Measurements from ENCODE around the gene MLST8. TPM values are rescaled to one million over a fixed set of nuclear protein-coding genes. Genes with fewer than 3 reads are reported as not detected.
"Not testable (repeated sequence)": the region's sequence is repeated elsewhere in the genome, so short reads cannot be mapped to it uniquely, and the experiment has no call there.

MLST8 gene
- total RNA-seq, 3 donors from 2014 or later = 73.6 to 88.0 (median 84.8) TPM

DNA sequence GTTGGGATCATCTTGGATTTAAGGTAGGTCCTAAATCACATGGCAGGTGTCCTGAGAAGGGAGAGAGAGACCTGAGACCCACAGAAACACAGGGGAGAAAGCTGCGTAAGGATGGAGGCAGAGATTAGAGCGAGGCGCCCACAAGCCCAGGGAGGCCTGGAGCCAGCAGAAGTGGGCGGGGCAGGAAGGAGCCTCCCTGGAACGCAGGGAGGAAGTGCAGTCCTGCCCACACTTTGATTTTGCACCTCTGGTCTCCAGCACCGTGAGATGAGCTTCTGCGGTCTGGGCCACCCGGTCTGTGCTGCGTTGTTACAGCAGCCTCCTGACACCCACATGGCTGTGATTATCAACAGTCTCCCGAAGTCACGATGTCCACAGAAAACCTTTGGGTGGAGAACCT lies 37.3 kb downstream of the MLST8 start:
- Mint-ChIP-seq H3K27me3 (ENCODE audit: low read depth) (no peaks in the 10 kb centered on the region), H3K9me3 (no peaks in the 10 kb centered on the region), H3K4me1 (ENCODE audit: low read depth) (no peaks in the 10 kb centered on the region), H3K36me3 (ENCODE audit: insufficient read depth) (peaks cover 5% of the 10 kb centered on the region), H3K4me3 (no peak overlapping the region)
- no peak for DNase-seq
- ATAC-seq = no peak

DNA sequence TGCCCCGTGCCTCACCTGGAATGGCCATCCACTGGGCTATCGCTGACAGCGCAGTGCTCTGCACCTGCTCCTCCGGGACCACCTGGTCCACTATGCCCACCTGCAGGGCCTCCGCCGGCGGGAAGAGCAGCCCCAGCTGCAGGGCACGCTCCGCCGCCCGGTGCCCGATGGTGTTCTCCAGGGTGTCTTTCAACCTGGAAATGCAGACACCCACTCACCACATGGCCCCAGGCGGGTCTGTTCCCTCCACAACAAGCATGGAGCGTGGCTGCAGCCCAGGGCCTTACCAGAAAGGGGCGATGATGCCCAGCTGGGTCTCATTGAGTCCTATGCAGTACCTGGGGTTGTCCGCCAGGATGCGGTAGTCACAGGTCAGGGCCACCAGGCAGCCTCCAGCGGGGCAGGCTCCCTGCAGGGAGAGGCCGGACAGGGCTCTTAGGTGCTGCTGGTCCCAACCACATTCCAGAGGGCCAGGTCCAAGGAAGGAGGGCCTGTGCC lies 37.8 kb downstream of the MLST8 start:
- Mint-ChIP-seq H3K36me3 (ENCODE audit: insufficient read depth) (peaks cover 5% of the 10 kb centered on the region), H3K9me3 (no peaks in the 10 kb centered on the region), H3K4me3 (no peak overlapping the region), H3K4me1 (ENCODE audit: low read depth) (no peaks in the 10 kb centered on the region), H3K27me3 (ENCODE audit: low read depth) (no peaks in the 10 kb centered on the region)
- ATAC-seq = no peak
- DNase-seq = no peak

DNA sequence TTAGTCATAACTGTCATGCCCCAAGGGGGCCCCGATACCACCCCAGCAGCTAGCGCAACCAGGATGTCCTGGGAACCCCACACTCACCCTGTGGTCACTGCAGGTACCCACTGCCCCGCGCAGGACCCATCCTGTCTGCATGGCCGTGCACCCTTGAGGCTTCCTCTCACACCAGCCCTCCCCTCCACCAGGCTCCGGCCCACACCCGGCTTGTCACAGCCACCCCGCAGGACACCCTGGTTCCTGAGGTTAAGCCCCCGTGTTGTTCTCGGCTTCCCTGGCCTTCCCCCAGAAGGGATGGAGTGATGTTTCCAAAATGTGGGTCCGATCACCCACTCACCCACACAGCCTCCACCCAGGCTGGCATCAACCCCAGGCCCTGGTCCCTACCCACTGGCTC lies 38.5 kb downstream of the MLST8 start:
- Mint-ChIP-seq H3K4me3 (no peak overlapping the region), H3K27me3 (ENCODE audit: low read depth) (no peaks in the 10 kb centered on the region), H3K36me3 (ENCODE audit: insufficient read depth) (peaks cover 5% of the 10 kb centered on the region), H3K4me1 (ENCODE audit: low read depth) (no peaks in the 10 kb centered on the region), H3K9me3 (no peaks in the 10 kb centered on the region)
- ATAC-seq (peak in 1 of 2 donors; percentile 25), DNase-seq (no peak)

DNA sequence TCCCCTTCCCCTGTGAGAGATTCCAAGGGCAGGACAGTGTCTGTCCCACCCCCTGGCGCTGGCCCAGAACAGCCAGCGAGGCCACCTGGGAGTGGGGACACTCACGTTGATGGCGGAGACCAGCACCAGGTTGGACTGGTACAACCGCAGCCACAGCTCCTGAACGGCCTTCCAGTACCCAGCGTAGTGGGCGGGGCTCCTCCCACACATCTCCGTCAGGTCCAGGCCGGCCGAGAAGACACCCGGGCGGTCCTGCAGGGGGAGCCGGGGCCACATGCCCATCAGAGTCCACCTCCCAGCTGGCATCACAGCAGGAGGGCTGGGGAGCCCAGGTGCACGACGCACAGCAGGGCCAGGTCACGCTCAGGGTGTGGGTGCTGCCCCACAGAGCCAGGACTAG lies 39.0 kb downstream of the MLST8 start:
- Mint-ChIP-seq H3K27me3 (ENCODE audit: low read depth) (no peaks in the 10 kb centered on the region), H3K9me3 (no peaks in the 10 kb centered on the region), H3K4me1 (ENCODE audit: low read depth) (no peaks in the 10 kb centered on the region), H3K4me3 (no peak overlapping the region), H3K36me3 (ENCODE audit: insufficient read depth) (peaks cover 5% of the 10 kb centered on the region)
- DNase-seq (no peak), ATAC-seq (no peak)

DNA sequence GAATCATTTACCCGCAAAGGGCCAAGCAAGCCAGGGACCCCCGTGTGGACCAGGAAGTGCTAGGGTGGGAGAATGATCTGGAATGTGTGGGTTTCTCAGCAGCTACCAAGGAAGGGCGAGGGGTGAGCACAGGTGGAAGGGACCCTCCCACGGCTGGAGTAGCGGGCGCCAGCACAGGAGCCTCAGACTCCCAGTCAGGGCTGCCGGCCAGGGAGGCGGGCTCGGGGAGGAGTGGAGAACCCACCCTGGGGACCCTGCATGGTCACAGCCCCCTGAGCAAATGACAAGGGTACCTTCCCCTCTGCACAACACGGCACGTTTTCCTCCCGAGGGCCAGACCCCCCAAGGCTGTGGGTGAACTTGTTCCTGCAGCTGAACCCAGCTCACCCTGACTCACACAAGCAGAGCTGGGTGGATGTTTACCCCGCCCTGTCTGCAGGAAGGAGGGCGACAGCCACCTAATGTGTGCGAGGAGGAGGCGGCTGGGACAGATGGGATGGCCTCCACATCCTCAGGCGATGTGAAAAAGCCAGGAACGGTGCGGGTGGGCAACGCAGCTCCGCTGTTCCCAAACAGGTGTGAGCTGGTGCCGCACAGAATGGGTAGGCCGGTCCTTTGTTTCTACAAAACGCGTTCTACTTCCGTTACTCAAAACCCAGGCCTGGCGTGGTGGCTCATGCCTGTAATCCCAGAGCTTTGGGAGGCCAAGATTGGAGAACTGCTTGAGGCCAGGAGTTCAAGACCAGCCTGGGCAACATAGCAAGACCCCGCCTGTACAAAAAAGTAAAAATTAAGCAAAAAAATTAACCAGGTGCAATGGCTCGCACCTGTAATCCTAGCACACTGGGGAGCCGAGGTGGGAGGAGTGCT lies 39.9 kb downstream of the MLST8 start:
- Mint-ChIP-seq H3K27me3 (ENCODE audit: low read depth) (no peaks in the 10 kb centered on the region), H3K4me3 (no peak overlapping the region), H3K4me1 (ENCODE audit: low read depth) (no peaks in the 10 kb centered on the region), H3K36me3 (ENCODE audit: insufficient read depth) (peaks cover 5% of the 10 kb centered on the region), H3K9me3 (no peaks in the 10 kb centered on the region)
- DNase-seq (no peak), ATAC-seq (no peak)

DNA sequence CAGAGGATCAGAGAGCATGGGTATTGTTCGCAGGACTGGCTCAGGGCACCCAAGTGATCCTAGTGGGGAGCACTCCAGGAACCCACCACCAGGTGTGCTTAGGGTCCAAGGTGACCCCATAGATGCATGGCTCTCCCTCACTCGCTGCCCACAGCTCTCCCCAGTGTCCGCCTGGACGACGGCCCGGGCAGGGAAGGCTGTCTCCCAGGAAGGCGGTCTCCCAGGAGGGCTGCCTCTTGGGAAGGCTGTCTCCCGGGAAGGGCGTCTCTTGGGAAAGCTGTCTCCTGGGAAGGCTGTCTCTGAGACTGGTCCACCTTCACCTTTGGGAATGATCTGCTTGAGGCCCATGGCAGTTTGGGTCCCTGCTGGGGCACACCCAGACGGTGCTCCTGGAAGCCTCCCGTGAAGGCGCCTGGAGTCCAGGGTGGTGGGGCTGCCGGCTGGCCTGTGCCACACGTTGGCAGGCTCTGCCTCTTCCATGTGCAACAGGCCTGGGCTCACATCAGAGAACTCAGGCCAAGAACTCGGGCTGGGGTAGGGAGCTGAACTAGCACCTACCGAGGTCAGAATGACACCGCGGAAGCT lies 41.1 kb downstream of the MLST8 start:
- H3K9me3 Mint-ChIP-seq = no peaks in the 10 kb centered on the region
- H3K4me3 Mint-ChIP-seq = no peak overlapping the region
- H3K4me1 Mint-ChIP-seq (ENCODE audit: low read depth) = peaks cover 3% of the 10 kb centered on the region
- DNase-seq (no peak), ATAC-seq (no peak)
- no peaks in the 10 kb centered on the region for H3K27me3 Mint-ChIP-seq (ENCODE audit: low read depth)
- peaks cover 5% of the 10 kb centered on the region for H3K36me3 Mint-ChIP-seq (ENCODE audit: insufficient read depth)

DNA sequence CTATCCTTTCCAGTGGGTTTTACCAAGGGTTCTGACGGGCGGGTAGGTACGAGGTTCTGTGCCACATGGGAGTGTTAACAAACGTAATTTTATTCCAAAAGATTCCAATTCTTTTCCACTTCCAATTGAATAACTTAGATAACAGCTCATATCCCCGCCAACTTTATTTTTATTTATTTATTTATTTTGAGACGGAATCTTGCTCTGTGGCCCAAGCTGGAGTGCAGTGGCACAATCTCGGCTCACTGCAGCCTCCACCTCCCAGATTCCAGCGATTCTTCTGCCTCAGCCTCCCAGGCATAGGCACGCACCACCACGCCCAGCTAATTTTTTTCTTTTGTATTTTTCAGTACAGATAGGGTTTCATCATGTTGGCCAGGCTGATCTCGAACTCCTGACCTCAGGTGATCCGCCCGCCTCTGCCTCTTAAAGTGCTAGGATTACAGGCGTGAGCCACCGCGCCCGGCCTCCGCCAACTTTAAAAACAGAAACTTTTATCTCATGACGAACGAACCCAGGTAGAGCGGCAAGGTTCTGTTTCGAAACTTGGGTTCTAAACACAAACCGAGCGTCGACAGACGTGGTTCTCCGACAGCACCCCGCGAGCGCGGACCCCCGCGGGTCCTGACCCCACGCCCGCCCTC lies 45.5 kb downstream of the MLST8 start:
- Mint-ChIP-seq H3K4me3 (peak overlapping the region; percentile 85), H3K4me1 (ENCODE audit: low read depth) (peaks cover 10% of the 10 kb centered on the region), H3K27me3 (ENCODE audit: low read depth) (no peaks in the 10 kb centered on the region), H3K9me3 (no peaks in the 10 kb centered on the region), H3K36me3 (ENCODE audit: insufficient read depth) (peaks cover 15% of the 10 kb centered on the region)
- DNase-seq (peak; percentile 30), ATAC-seq (peak; percentile 38 to 45)

DNA sequence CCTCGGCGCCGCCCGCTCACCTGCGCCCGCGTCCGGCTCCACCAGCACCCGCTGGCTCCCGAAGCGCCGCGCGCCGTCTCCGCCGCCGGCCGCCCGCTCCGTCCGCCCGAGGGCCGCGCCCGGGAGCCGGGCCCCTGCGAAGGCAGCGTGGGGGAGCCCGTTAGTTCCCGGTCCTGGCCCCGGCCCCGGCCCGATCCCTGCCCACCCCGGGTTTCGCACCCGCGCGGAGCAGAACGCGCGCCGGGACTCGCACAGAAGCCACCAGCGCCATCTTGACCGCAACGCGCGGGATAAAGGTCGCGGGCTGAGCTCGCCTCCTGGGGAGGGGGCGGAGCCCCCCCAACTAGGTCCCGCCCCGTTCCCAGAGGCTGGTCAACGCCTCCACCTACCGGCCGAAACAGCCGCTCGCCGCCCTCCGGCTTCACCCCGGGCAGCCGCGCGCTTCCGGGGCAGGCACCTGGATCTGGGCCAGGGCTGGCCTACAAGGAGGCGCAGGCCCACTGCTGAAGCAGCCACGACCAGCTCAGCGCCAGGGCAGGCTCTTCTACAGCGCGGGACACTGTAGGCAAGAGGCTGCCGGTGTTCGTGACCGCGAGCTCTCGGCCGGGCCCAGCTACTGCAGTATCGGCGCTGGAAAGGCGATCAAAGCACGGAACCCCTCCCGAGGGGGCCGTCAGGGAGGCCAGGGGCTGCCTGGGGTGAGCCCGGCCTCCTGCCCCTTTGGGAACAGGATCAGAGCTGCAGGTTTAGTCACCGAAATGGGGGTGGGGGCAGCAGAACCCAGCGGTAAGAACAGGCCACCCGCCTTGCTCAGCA lies 46.2 kb downstream of the MLST8 start, which contains the start of gene ECI1:
TSS of gene ECI1 (minus strand) at position 292 of the 816 bp plus-strand sequence. CDS start at position 271, 21 bp downstream.
- Mint-ChIP-seq H3K4me3 (peak within 1 kb of the TSS; percentile 85), H3K36me3 (ENCODE audit: insufficient read depth) (peaks cover 19% of the 10 kb centered on the region), H3K4me1 (ENCODE audit: low read depth) (peaks cover 10% of the 10 kb centered on the region), H3K9me3 (no peaks in the 10 kb centered on the region), H3K27me3 (ENCODE audit: low read depth) (no peaks in the 10 kb centered on the region)
- ATAC-seq = peak; percentile 74 to 80
- DNase-seq = peak; percentile 68

DNA sequence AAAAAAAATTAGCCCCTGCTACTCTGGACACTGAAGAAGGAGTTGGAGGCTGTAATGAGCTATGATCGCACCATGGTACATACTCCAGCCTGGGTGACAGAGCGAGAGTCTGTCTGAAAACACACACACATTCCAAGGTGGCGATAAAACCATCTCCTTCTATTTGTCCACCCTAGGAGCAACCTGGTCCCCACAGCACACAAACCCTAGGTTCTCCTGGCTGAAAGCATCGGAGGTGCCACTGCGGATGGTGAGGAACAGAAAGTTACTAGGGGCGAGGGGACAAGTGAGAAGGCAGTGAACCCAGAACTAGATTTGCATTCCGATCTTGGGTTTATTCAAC lies 47.5 kb downstream of the MLST8 start:
- H3K27me3 Mint-ChIP-seq (ENCODE audit: low read depth) = no peaks in the 10 kb centered on the region
- DNase-seq = no peak
- no peaks in the 10 kb centered on the region for H3K9me3 Mint-ChIP-seq
- H3K4me3 Mint-ChIP-seq = no peak overlapping the region
- ATAC-seq = no peak
- peaks cover 10% of the 10 kb centered on the region for H3K4me1 Mint-ChIP-seq (ENCODE audit: low read depth)
- peaks cover 27% of the 10 kb centered on the region for H3K36me3 Mint-ChIP-seq (ENCODE audit: insufficient read depth)

DNA sequence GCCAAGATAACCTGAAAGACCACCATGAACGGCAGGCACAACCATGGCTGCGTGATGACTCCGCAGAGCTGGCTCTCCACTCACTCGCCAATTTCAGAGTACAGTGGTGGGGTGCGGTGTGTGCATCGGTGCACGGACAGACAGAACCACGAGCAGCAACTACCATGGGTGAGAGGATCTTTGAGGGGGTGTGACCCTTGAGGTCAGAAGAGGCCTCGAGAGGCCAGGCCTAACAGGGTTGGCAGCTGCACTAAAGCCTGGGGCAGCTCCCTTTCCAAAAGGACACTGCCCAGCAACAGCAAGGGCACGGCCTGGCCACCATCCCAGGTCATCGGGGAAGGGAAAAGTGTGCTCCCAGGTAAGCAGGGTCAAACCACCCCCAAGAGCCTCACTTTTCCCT lies 48.0 kb downstream of the MLST8 start:
- DNase-seq (no peak), ATAC-seq (no peak)
- peaks cover 27% of the 10 kb centered on the region for H3K36me3 Mint-ChIP-seq (ENCODE audit: insufficient read depth)
- H3K4me1 Mint-ChIP-seq (ENCODE audit: low read depth) = peaks cover 10% of the 10 kb centered on the region
- no peaks in the 10 kb centered on the region for H3K27me3 Mint-ChIP-seq (ENCODE audit: low read depth)
- H3K4me3 Mint-ChIP-seq = no peak overlapping the region
- H3K9me3 Mint-ChIP-seq = no peaks in the 10 kb centered on the region

DNA sequence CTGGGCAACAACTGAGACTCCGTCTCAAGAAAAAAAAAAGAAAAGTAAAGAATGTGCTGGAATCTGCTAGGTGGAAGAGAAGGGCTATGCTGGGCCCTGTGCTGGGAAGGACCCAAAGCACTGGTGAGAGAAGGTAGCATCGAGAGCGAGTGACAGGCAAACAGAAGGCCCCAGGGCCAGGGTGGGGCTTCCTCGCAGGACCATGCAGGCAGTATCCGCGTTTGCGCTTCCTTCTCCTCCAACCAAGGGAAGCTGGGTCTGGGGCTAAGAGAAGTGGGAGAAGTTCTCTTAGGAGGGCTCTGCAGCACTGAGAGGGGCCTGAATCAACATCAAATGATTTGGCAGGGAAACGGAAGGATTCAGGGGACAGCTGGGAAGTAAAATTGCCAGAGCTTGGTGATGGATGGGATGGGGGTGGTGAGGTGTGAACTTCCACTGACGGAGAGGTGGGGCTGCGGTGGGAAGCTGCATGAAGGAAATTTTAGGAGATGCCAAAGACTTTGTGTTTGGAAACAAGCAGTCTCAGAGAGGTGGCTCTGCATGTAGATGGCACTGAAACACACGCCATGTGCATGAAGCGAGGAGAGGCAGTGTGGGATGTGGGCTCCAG lies 51.4 kb downstream of the MLST8 start:
- Mint-ChIP-seq H3K27me3 (ENCODE audit: low read depth) (no peaks in the 10 kb centered on the region), H3K4me3 (no peak overlapping the region), H3K9me3 (no peaks in the 10 kb centered on the region), H3K36me3 (ENCODE audit: insufficient read depth) (peaks cover 35% of the 10 kb centered on the region), H3K4me1 (ENCODE audit: low read depth) (peaks cover 6% of the 10 kb centered on the region)
- DNase-seq (no peak), ATAC-seq (no peak)

DNA sequence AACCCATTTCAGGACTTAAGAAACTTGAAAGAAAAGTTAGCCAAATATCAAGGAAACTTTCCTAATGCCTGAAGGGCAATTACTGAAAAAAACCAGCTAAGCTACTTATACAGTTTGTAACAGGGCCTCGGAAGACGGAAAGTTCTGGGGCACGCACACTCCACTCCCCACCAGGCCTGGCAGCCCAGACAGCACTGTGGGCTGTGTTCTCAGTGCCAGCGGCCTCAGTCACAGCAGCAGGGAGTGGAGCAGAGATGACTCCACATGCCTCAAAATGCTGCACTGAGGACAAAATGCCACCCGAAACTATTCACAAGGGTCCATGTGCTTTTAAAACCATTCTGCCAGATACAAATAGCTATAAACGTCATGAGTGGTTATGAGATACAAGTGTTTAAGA lies 52.5 kb downstream of the MLST8 start:
- ATAC-seq (no peak), DNase-seq (no peak)
- H3K36me3 Mint-ChIP-seq (ENCODE audit: insufficient read depth) = peaks cover 42% of the 10 kb centered on the region
- H3K27me3 Mint-ChIP-seq (ENCODE audit: low read depth) = no peaks in the 10 kb centered on the region
- H3K4me1 Mint-ChIP-seq (ENCODE audit: low read depth) = peaks cover 3% of the 10 kb centered on the region
- no peak overlapping the region for H3K4me3 Mint-ChIP-seq
- no peaks in the 10 kb centered on the region for H3K9me3 Mint-ChIP-seq

DNA sequence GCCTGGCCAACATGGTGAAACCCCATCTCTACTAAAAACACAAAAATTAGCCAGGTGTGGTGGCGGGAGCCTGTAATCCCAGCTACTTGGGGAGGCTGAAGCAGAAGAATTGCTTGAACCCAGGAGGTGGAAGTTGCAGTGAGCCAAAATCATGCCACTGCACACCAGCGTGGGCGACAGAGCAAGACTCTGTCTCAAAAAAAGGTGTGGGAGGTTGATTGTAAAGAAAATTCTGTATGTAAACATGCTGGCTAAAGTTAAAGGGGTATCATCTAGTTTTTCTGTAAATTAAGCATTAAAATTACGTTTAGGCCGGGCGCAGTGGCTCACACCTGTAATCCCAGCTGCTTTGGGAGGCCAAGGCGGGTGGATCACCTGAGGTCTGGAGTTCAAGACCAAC lies 53.3 kb downstream of the MLST8 start:
- peaks cover 43% of the 10 kb centered on the region for H3K36me3 Mint-ChIP-seq (ENCODE audit: insufficient read depth)
- not testable (repeated sequence) for DNase-seq; ATAC-seq; H3K27me3 Mint-ChIP-seq (ENCODE audit: low read depth); H3K9me3 Mint-ChIP-seq; H3K4me3 Mint-ChIP-seq; H3K4me1 Mint-ChIP-seq (ENCODE audit: low read depth)
